Prostate gland (tissue), 2 donors: Measurements from ENCODE around the gene ADK. TPM values are rescaled to one million over a fixed set of nuclear protein-coding genes. Genes with fewer than 3 reads are reported as not detected.

Experiments
- DNase-seq: peaks from one replicate; pipeline ENCODE4 v3.0.0-alpha.2; 2019; ENCODE audit warnings: low spot score
- H3K27ac ChIP-seq, 2 donors: fragments of 200-600 bp; sonication (generic); 2 replicates each; pipeline ENCODE4 v1.5.1; 2017 to 2019
- H3K27me3 ChIP-seq: fragments of 200-600 bp; sonication (generic); replicated peaks from 2 replicates; pipeline ENCODE4 v1.5.1; 2019; ENCODE audit not compliant: insufficient read depth
- H3K36me3 ChIP-seq, 2 donors: fragments of 200-600 bp; sonication (generic); 1 replicate in 1 of 2; 2 replicates in 1 of 2; pipeline versions ENCODE4 v1.5.1 to v1.8.1; 2017 to 2019
- H3K4me1 ChIP-seq: fragments of 200-600 bp; sonication (generic); replicated peaks from 2 replicates; pipeline ENCODE4 v1.5.1; 2019
- H3K4me3 ChIP-seq, 2 donors: fragments of 200-600 bp; sonication (generic); 2 replicates each; pipeline ENCODE4 v1.5.1; 2017 to 2019
- H3K9me3 ChIP-seq: fragments of 200-600 bp; sonication (generic); 2 replicates; pipeline ENCODE4 v1.5.1; 2017
- CTCF ChIP-seq, 4 experiments: fragments of 200-600 bp in 2 of 4; fragments of 450-650 bp in 2 of 4; sonication (generic) in 2 of 4; IDR thresholded peaks; 1 replicate in 3 of 4; 2 replicates in 1 of 4; pipeline ENCODE4 v1.5.1; 2016 to 2019; ENCODE audit warnings: antibody characterized with exemption in 4 of 4, mild to moderate bottlenecking in 2 of 4, moderate library complexity in 2 of 4
- POLR2A ChIP-seq: fragments of 450-650 bp; IDR thresholded peaks from one replicate; pipeline ENCODE4 v1.6.1; 2016; ENCODE audit warnings: antibody characterized with exemption, mild to moderate bottlenecking
- POLR2AphosphoS5 ChIP-seq: sonication (generic); formaldehyde crosslinking; IDR thresholded peaks from one replicate; pipeline ENCODE4 v1.6.1; 2017; ENCODE audit warnings: antibody characterized with exemption
- WGBS: methylation state at CpG from one replicate; pipeline ENCODE4 v1.1.5; 2018; 5-methylcytosine and 5-hydroxymethylcytosine counted together
- intact Hi-C: fragments of 100-400 bp; cut with DNase I; formaldehyde crosslinking; loops from one replicate; pipeline ENCODE4 v1.14.2; 2022
- total RNA-seq, 2 donors: library from RNA; depleted of rRNA; stranded (reverse); fragments of >200 nt; gene quantifications; one replicate each; pipeline ENCODE4 v1.1.0, GENCODE V29; 2016

ADK gene
- total RNA-seq, 2 donors from 2014 or later, result 34.1 to 42.5 TPM

GRCh38 chr10:74748468-74749031, 597.5 kb downstream of the ADK start:
- intact Hi-C loops, result no loop called here
- Histone ChIP-seq H3K4me1 (no peaks in the 10 kb centered on the region), H3K36me3 (no peaks in the 10 kb centered on the region), H3K4me3 (no peak overlapping the region), H3K27ac (no peak overlapping the region), H3K9me3 (no peaks in the 10 kb centered on the region), H3K27me3 (no peaks in the 10 kb centered on the region)
- WGBS, result 65% methylated on average over 9 of the region's 9 CpGs
- TF ChIP-seq CTCF (IDR thresholded peaks at IDR 0.05) (no peak), POLR2AphosphoS5 (no peak), POLR2A (no peak)
- no peak for DNase-seq

GRCh38 chr10:74750848-74751274, 599.8 kb downstream of the ADK start:
- H3K9me3 ChIP-seq, result no peaks in the 10 kb centered on the region
- no peak overlapping the region for H3K4me3 ChIP-seq
- no peaks in the 10 kb centered on the region for H3K27me3 ChIP-seq
- no peak overlapping the region for H3K27ac ChIP-seq
- no peaks in the 10 kb centered on the region for H3K36me3 ChIP-seq
- no peak for DNase-seq
- intact Hi-C loops, result no loop called here
- 83% methylated on average over 6 of the region's 6 CpGs for WGBS
- H3K4me1 ChIP-seq, result no peaks in the 10 kb centered on the region
- TF ChIP-seq POLR2A (no peak), POLR2AphosphoS5 (no peak), CTCF (IDR thresholded peaks at IDR 0.05) (no peak)

GRCh38 chr10:74752371-74753040, 601.5 kb downstream of the ADK start:
- WGBS, result 96% methylated on average over 6 of the region's 6 CpGs
- no peak for DNase-seq
- Histone ChIP-seq H3K9me3 (no peaks in the 10 kb centered on the region), H3K27ac (no peak overlapping the region), H3K36me3 (no peaks in the 10 kb centered on the region), H3K4me3 (no peak overlapping the region), H3K27me3 (no peaks in the 10 kb centered on the region), H3K4me1 (no peaks in the 10 kb centered on the region)
- intact Hi-C loops, result no loop called here
- TF ChIP-seq POLR2A (no peak), CTCF (IDR thresholded peaks at IDR 0.05) (no peak), POLR2AphosphoS5 (no peak)

GRCh38 chr10:74753442-74754211, 602.6 kb downstream of the ADK start:
- no peaks in the 10 kb centered on the region for H3K4me1 ChIP-seq
- no peaks in the 10 kb centered on the region for H3K36me3 ChIP-seq
- WGBS, result 17% methylated on average over 17 of the region's 17 CpGs
- no peak for TF ChIP-seq POLR2A
- no peak for TF ChIP-seq CTCF (IDR thresholded peaks at IDR 0.05)
- peak; percentile 91 for TF ChIP-seq POLR2AphosphoS5
- no peaks in the 10 kb centered on the region for H3K27me3 ChIP-seq
- peak overlapping the region in 1 of 2 donors; percentile 41 for H3K27ac ChIP-seq
- intact Hi-C loops, result no loop called here
- no peaks in the 10 kb centered on the region for H3K9me3 ChIP-seq
- peak; percentile 84 for DNase-seq
- H3K4me3 ChIP-seq, result no peak overlapping the region
